Endodermal cell (in vitro differentiated cells): ENCODE results near the gene KRABD2.

Source experiments
- DNase-seq: peaks from one replicate; pipeline ENCODE4 v3.0.0-alpha.2; 2017
- H3K27ac ChIP-seq: 2 replicates; pipeline ENCODE4 v1.5.1; 2013; ENCODE audit warnings: mild to moderate bottlenecking, low read depth, low read length, moderate library complexity
- H3K27me3 ChIP-seq: 2 replicates; pipeline ENCODE4 v1.6.1; 2013; ENCODE audit warnings: mild to moderate bottlenecking, low read length, moderate library complexity; ENCODE audit not compliant: insufficient read depth, control insufficient read depth, poor library complexity, severe bottlenecking
- H3K36me3 ChIP-seq: 2 replicates; pipeline ENCODE4 v1.7.0; 2013; ENCODE audit warnings: mild to moderate bottlenecking, low read length, moderate library complexity; ENCODE audit not compliant: control insufficient read depth, insufficient read depth
- H3K4me1 ChIP-seq: one replicate; pipeline ENCODE4 v1.7.0; 2013; ENCODE audit warnings: low read length; ENCODE audit not compliant: control insufficient read depth, insufficient read depth
- H3K4me3 ChIP-seq: 2 replicates; pipeline ENCODE4 v1.5.1; 2013; ENCODE audit warnings: mild to moderate bottlenecking, low read length, moderate library complexity
- H3K9ac ChIP-seq: 2 replicates; pipeline ENCODE4 v1.6.1; 2013; ENCODE audit warnings: mild to moderate bottlenecking, low read length, moderate library complexity; ENCODE audit not compliant: poor library complexity, severe bottlenecking; ENCODE audit errors: extremely low read depth
- H3K9me3 ChIP-seq: 2 replicates; pipeline ENCODE4 v1.6.1; 2013; ENCODE audit warnings: mild to moderate bottlenecking, low read length, moderate library complexity; ENCODE audit not compliant: control insufficient read depth
- H3K27ac Mint-ChIP-seq: 2 replicates; pipeline ENCODE4 v1.8.0; 2020; ENCODE audit warnings: mixed read lengths
- H3K27me3 Mint-ChIP-seq: 2 replicates; pipeline ENCODE4 v1.8.0; 2021; ENCODE audit warnings: mild to moderate bottlenecking, mixed read lengths; ENCODE audit not compliant: insufficient read depth
- H3K36me3 Mint-ChIP-seq: 2 replicates; pipeline ENCODE4 v1.8.0; 2020; ENCODE audit warnings: low read depth, mixed read lengths
- H3K4me1 Mint-ChIP-seq: 2 replicates; pipeline ENCODE4 v1.8.0; 2020; ENCODE audit warnings: mixed read lengths
- H3K4me3 Mint-ChIP-seq: 2 replicates; pipeline ENCODE4 v1.8.0; 2020; ENCODE audit warnings: mild to moderate bottlenecking, moderate library complexity, mixed read lengths
- H3K9me3 Mint-ChIP-seq: 2 replicates; pipeline ENCODE4 v1.8.0; 2020; ENCODE audit warnings: mild to moderate bottlenecking, mixed read lengths
- WGBS, 2 experiments: methylation state at CpG; one replicate each; pipeline versions ENCODE4 v1.1.5 to v1.1.7; 2013; ENCODE audit warnings: missing lambda C conversion rate in 2 of 2, mixed read lengths in 1 of 2; ENCODE audit not compliant: insufficient coverage in 1 of 2, insufficient read length in 1 of 2; 5-methylcytosine and 5-hydroxymethylcytosine counted together
- TF ChIP-seq, protein P1 (sequence below): fragments of 200-600 bp; sonication (generic); conservative IDR thresholded peaks from 2 replicates; pipeline ENCODE4 v1.5.0; 2021; ENCODE audit warnings: antibody characterized with exemption, mild to moderate bottlenecking

KRABD2 gene

DNA sequence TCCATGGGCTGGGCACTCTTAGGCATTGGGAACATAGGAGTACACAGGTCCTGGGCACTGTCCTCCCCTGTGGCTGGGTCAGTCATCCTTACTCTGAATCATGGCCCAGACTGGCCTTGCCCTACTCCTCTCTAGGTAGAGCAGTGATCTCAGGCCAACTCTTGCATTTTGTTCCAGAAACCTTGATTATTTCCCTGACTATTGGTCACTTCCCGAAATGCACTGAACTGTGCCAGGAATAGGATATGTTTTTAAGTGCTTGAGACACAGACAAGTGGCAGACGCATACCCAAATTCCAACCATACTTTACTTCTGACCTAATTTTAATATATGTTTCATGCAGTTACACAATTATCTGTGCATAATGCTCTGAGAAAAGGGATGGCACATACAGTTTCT is 10.3 kb downstream of the KRABD2 start:
- H3K4me1 ChIP-seq = no peaks in the 10 kb centered on the region
- H3K9me3 ChIP-seq = no peaks in the 10 kb centered on the region
- no peak overlapping the region for H3K4me3 Mint-ChIP-seq
- H3K9me3 Mint-ChIP-seq = peaks cover 2% of the 10 kb centered on the region
- H3K9ac ChIP-seq = no peak overlapping the region
- no peaks in the 10 kb centered on the region for H3K27me3 Mint-ChIP-seq
- peaks cover 32% of the 10 kb centered on the region for H3K36me3 Mint-ChIP-seq
- H3K27ac ChIP-seq = no peak overlapping the region
- no peak overlapping the region for H3K4me3 ChIP-seq
- WGBS, 2 experiments = 100% methylated on average over 1 to 2 of the region's 2 CpGs
- H3K4me1 Mint-ChIP-seq = peaks cover 9% of the 10 kb centered on the region
- H3K36me3 ChIP-seq = peaks cover 17% of the 10 kb centered on the region
- no peak for DNase-seq
- TF ChIP-seq, protein P1, sequence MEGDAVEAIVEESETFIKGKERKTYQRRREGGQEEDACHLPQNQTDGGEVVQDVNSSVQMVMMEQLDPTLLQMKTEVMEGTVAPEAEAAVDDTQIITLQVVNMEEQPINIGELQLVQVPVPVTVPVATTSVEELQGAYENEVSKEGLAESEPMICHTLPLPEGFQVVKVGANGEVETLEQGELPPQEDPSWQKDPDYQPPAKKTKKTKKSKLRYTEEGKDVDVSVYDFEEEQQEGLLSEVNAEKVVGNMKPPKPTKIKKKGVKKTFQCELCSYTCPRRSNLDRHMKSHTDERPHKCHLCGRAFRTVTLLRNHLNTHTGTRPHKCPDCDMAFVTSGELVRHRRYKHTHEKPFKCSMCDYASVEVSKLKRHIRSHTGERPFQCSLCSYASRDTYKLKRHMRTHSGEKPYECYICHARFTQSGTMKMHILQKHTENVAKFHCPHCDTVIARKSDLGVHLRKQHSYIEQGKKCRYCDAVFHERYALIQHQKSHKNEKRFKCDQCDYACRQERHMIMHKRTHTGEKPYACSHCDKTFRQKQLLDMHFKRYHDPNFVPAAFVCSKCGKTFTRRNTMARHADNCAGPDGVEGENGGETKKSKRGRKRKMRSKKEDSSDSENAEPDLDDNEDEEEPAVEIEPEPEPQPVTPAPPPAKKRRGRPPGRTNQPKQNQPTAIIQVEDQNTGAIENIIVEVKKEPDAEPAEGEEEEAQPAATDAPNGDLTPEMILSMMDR = no peak
- H3K27ac Mint-ChIP-seq = no peak overlapping the region
- no peaks in the 10 kb centered on the region for H3K27me3 ChIP-seq

DNA sequence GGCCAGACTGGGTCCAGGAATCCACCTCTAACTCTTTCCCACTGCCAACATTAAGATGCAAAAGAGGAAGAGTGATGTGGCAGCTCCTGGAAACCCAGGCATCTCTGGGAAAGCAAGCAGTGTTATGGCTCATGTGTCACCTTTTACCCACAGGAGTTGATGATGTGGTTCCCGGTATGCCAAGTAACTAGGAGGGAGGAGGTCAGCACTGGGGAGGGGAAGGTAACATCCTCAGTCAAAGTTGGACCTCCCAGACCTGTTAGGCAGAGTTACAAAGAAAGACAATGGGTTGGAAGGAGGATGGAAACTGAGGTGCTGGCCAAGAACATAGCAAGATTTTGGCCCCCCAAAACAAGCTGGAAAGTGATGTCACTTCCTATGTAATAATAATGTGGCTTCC is 11.4 kb downstream of the KRABD2 start:
- Histone ChIP-seq H3K4me3 (no peak overlapping the region), H3K27ac (no peak overlapping the region), H3K9me3 (no peaks in the 10 kb centered on the region), H3K9ac (no peak overlapping the region), H3K4me1 (no peaks in the 10 kb centered on the region), H3K36me3 (peaks cover 14% of the 10 kb centered on the region), H3K27me3 (no peaks in the 10 kb centered on the region)
- no peak overlapping the region for H3K4me3 Mint-ChIP-seq
- DNase-seq = no peak
- H3K36me3 Mint-ChIP-seq = peaks cover 27% of the 10 kb centered on the region
- H3K9me3 Mint-ChIP-seq = peaks cover 2% of the 10 kb centered on the region
- H3K27me3 Mint-ChIP-seq = no peaks in the 10 kb centered on the region
- no peak overlapping the region for H3K27ac Mint-ChIP-seq
- 83 to 85% methylated on average over 1 of the region's 1 CpG for WGBS, 2 experiments
- TF ChIP-seq, protein P1 = no peak
- H3K4me1 Mint-ChIP-seq = peaks cover 14% of the 10 kb centered on the region

DNA sequence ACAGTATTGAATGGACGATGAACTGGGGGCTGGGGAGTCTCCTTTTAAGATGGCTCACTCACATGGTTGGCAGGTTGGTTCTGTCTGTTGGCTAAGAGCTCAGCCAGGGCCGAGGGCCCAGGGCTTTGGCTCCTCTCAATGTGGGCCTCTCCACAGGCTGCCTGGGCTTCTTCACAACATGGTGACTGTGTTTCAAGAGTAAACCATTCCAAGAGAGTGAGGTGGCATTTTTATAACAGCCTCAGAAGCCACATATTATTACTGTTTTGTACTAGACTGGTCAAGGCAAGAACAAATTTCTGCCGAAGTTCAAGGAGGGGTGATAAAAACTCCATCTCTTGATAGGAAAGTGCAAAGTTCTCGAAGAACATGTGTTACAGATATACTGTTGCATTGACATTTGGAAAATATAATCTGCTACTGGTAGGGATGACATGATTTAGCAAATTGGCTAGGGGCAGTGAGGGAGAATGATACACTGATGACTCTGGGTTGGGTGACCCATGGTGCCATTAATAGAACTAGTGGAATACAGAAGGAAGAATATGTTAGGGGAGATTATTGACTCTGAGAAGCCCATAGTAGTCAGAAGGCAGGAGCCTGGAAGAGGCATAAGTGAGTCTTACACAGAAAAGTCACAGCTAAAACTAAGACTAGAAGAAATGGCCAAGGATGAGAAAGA is 13.7 kb downstream of the KRABD2 start:
- no peak overlapping the region for H3K4me3 Mint-ChIP-seq
- TF ChIP-seq, protein P1 = no peak

More for the DNA sequence above, 13.7 kb downstream of the KRABD2 start:
- H3K9me3 Mint-ChIP-seq = peaks cover 2% of the 10 kb centered on the region
- H3K9ac ChIP-seq = no peak overlapping the region
- H3K36me3 ChIP-seq = no peaks in the 10 kb centered on the region
- no peaks in the 10 kb centered on the region for H3K9me3 ChIP-seq
- peaks cover 21% of the 10 kb centered on the region for H3K4me1 Mint-ChIP-seq
- no peak for DNase-seq
- H3K27me3 ChIP-seq = no peaks in the 10 kb centered on the region
- no peak overlapping the region for H3K27ac Mint-ChIP-seq
- peaks cover 4% of the 10 kb centered on the region for H3K4me1 ChIP-seq
- H3K27me3 Mint-ChIP-seq = no peaks in the 10 kb centered on the region
- no peak overlapping the region for H3K27ac ChIP-seq
- H3K36me3 Mint-ChIP-seq = peaks cover 7% of the 10 kb centered on the region
- WGBS, 2 experiments = 86 to 92% methylated on average over 4 of the region's 4 CpGs
- no peak overlapping the region for H3K4me3 ChIP-seq
